Superior temporal gyrus (tissue), 1 donor: ENCODE measurements around the gene NCAPH2.
A peak's percentile ranks its signal among the peaks of the same experiment; 100 is the strongest.

Source experiments
- DNase-seq: peaks from one replicate; pipeline ENCODE4 v3.0.0-alpha.2; 2016; ENCODE audit errors: extremely low spot score

Gene NCAPH2

GRCh38 chr22:50547263-50547985, 39.4 kb downstream of the NCAPH2 start:
- no peak for DNase-seq

GRCh38 chr22:50548040-50548920, 40.3 kb downstream of the NCAPH2 start:
- no peak for DNase-seq

- DNase-seq: no peak
Observed at GRCh38 chr22:50548921-50549790, 41.1 kb downstream of the NCAPH2 start.

- DNase-seq: no peak
Observed at GRCh38 chr22:50550395-50550794, 42.4 kb downstream of the NCAPH2 start.

- no peak for DNase-seq
Observed at GRCh38 chr22:50551160-50551752, 43.2 kb downstream of the NCAPH2 start.

GRCh38 chr22:50553310-50553709, 45.3 kb downstream of the NCAPH2 start:
- no peak for DNase-seq

- no peak for DNase-seq
Observed at GRCh38 chr22:50556703-50557102, 48.7 kb downstream of the NCAPH2 start.

- DNase-seq: no peak
Observed at GRCh38 chr22:50560034-50560433, 52.0 kb downstream of the NCAPH2 start.

GRCh38 chr22:50561401-50562358, 53.7 kb downstream of the NCAPH2 start:
- no peak for DNase-seq

GRCh38 chr22:50562523-50563412, 54.7 kb downstream of the NCAPH2 start, which contains the start of gene SYCE3:
Gene SYCE3 (minus strand): TSS chr22:50562919. CDS start chr22:50556405, 6,514 bp downstream.
- DNase-seq: peak; percentile 97

GRCh38 chr22:50563413-50564160, 55.6 kb downstream of the NCAPH2 start:
- DNase-seq: peak; percentile 41

GRCh38 chr22:50564289-50564688, 56.3 kb downstream of the NCAPH2 start:
- DNase-seq: no peak

- no peak for DNase-seq
Observed at GRCh38 chr22:50567721-50568252, 59.8 kb downstream of the NCAPH2 start.

GRCh38 chr22:50568626-50569025, 60.6 kb downstream of the NCAPH2 start:
- no peak for DNase-seq

- no peak for DNase-seq
Observed at GRCh38 chr22:50569041-50569459, 61.0 kb downstream of the NCAPH2 start.

GRCh38 chr22:50569896-50570535, 62.0 kb downstream of the NCAPH2 start:
- DNase-seq: no peak

- no peak for DNase-seq
Observed at GRCh38 chr22:50570861-50571260, 62.8 kb downstream of the NCAPH2 start.
